Loucy (cell line): ENCODE results near the gene HRH1.

Source experiments
- H2AFZ ChIP-seq: fragments of 200-600 bp; sonication (generic); 2 replicates; pipeline ENCODE4 v1.6.0; 2016; ENCODE audit warnings: antibody characterized with exemption, mild to moderate bottlenecking, low read length, moderate library complexity
- H3F3A ChIP-seq: fragments of 200-600 bp; 2 replicates; pipeline ENCODE4 v1.6.0; 2016; ENCODE audit warnings: antibody characterized with exemption, low read depth, mild to moderate bottlenecking
- H3K27me3 ChIP-seq: fragments of 200-600 bp; sonication (generic); 2 replicates; pipeline ENCODE4 v1.6.1; 2014; ENCODE audit warnings: low read length, mild to moderate bottlenecking; ENCODE audit not compliant: insufficient read depth, poor library complexity, severe bottlenecking
- H3K36me3 ChIP-seq: fragments of 200-600 bp; sonication (generic); 2 replicates; pipeline ENCODE4 v1.6.1; 2016; ENCODE audit warnings: low read length; ENCODE audit not compliant: insufficient read depth
- H3K4me1 ChIP-seq: fragments of 200-600 bp; sonication (generic); 2 replicates; pipeline ENCODE4 v1.5.1; 2014; ENCODE audit warnings: low read length, mild to moderate bottlenecking; ENCODE audit not compliant: insufficient read depth, poor library complexity, severe bottlenecking
- H3K4me2 ChIP-seq: fragments of 200-600 bp; sonication (generic); 2 replicates; pipeline ENCODE4 v1.6.0; 2014; ENCODE audit warnings: antibody characterized with exemption, low read length, low read depth, mild to moderate bottlenecking; ENCODE audit not compliant: poor library complexity, severe bottlenecking
- H3K4me3 ChIP-seq: fragments of 200-600 bp; sonication (generic); 2 replicates; pipeline ENCODE4 v1.5.1; 2014; ENCODE audit warnings: low read length, mild to moderate bottlenecking, mixed read lengths; ENCODE audit not compliant: poor library complexity, severe bottlenecking
- H3K79me2 ChIP-seq: fragments of 200-600 bp; sonication (generic); 2 replicates; pipeline ENCODE4 v1.6.1; 2014; ENCODE audit warnings: low read length; ENCODE audit not compliant: insufficient read depth
- H3K9ac ChIP-seq: fragments of 200-600 bp; sonication (generic); 2 replicates; pipeline ENCODE4 v1.6.0; 2014; ENCODE audit warnings: mild to moderate bottlenecking, low read depth, low read length, moderate library complexity; ENCODE audit not compliant: poor library complexity, severe bottlenecking
- H3K9me2 ChIP-seq: fragments of 200-600 bp; sonication (generic); replicated peaks from 2 replicates; pipeline ENCODE4 v1.6.1; 2016; ENCODE audit warnings: low read depth, low read length, mixed read lengths
- H3K9me3 ChIP-seq: fragments of 200-600 bp; sonication (generic); 2 replicates; pipeline ENCODE4 v1.6.1; 2014; ENCODE audit warnings: mild to moderate bottlenecking, antibody characterized with exemption, low read length, low read depth; ENCODE audit not compliant: insufficient read depth
- H4K20me1 ChIP-seq: fragments of 200-600 bp; sonication (generic); 2 replicates; pipeline ENCODE4 v1.6.0; 2014; ENCODE audit warnings: antibody characterized with exemption, low read length, mild to moderate bottlenecking; ENCODE audit not compliant: insufficient read depth, poor library complexity, severe bottlenecking
- CTCF ChIP-seq: fragments of 200-600 bp; sonication (generic); conservative IDR thresholded peaks from 2 replicates; pipeline ENCODE4 v1.5.1; 2014; ENCODE audit warnings: mild to moderate bottlenecking, antibody characterized with exemption, low read length
- EZH2phosphoT487 ChIP-seq: fragments of 200-600 bp; IDR thresholded peaks from 2 replicates; pipeline ENCODE4 v1.6.1; 2018; ENCODE audit warnings: antibody characterized with exemption, mild to moderate bottlenecking, moderate library complexity, borderline replicate concordance

HRH1 gene

DNA sequence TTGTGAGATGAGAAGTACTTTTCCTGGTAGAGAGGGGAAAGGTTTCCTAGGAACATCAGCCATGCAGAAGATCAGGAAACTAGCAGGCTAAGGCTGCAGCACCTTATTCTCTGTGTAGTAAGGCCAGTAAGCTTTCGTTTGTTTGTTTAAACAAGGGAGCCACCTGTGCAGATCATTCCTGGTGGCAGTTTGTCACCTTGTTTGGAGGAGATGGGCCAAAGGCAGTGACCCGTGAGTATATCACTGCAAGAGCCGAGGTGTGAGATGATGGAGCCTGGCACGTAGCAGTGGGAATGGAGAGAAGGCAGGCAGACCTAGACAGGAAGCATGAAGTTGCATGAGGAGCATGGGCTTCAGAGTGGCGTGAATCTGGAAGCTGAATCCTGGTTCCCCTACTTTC lies 137.5 kb downstream of the HRH1 start:
- H3K9me3 ChIP-seq, result no peaks in the 10 kb centered on the region
- H3K9ac ChIP-seq, result peak overlapping the region; percentile 15
- TF ChIP-seq CTCF, result no peak
- TF ChIP-seq EZH2phosphoT487, result no peak
- peaks cover 38% of the 10 kb centered on the region for H3K4me1 ChIP-seq
- H2AFZ ChIP-seq, result no peak overlapping the region
- H3K4me2 ChIP-seq, result peak overlapping the region; percentile 61
- peaks cover 9% of the 10 kb centered on the region; the same call in 1 of the 2 replicates for H3F3A ChIP-seq
- H4K20me1 ChIP-seq, result no peaks in the 10 kb centered on the region
- peaks cover 9% of the 10 kb centered on the region; the same call in 1 of the 2 replicates for H3K79me2 ChIP-seq
- no peaks in the 10 kb centered on the region for H3K36me3 ChIP-seq
- H3K4me3 ChIP-seq, result no peak overlapping the region
- no peaks in the 10 kb centered on the region for H3K27me3 ChIP-seq
- no peaks in the 10 kb centered on the region for H3K9me2 ChIP-seq

DNA sequence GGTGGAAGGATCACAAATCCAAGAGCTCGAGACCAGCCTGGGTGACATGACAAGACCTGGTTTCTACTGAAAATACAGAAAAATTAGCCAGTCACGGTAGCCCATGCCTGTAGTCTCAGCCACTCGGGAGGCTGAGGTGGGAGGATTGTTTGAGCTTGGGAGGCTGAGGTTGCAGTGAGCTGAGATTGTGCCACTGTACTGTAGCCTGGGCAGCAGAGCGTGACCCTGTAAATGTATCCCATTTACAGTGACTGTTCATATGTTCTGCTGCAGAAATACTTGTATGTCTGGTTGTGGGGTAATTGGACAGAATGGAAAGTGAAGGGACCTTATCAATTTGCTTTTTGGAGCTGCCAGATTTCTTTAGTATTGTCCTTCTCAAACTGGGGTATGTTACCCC lies 142.8 kb downstream of the HRH1 start:
- Histone ChIP-seq H3K9me2 (no peaks in the 10 kb centered on the region), H3K4me3 (no peak overlapping the region), H3K9ac (no peak overlapping the region)

DNA sequence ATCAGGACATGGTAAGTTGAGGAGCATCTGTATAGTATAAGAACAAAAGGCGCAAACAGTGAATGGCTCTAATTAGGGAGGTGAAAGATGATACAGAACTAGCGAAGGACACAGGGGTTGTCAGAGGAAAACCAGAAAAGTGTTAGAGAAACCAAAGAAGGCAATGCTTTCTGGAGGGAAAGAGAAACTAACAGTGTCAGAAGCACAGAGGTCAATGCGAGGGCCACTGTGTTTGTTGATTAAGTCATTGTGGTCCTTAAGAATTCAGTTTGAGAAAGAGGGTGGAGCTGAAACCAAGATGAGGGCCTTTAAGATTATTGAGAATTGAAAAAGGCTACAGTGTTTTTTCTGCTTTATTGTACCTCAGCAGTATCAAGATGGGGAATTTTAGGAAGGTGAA lies 146.7 kb downstream of the HRH1 start:
- H3K4me3 ChIP-seq, result no peak overlapping the region
- H4K20me1 ChIP-seq, result no peaks in the 10 kb centered on the region
- peaks cover 9% of the 10 kb centered on the region for H3K4me1 ChIP-seq
- H3K79me2 ChIP-seq, result no peaks in the 10 kb centered on the region
- H3K9me3 ChIP-seq, result no peaks in the 10 kb centered on the region
- H3K36me3 ChIP-seq, result peaks cover 28% of the 10 kb centered on the region; the same call in 1 of the 2 replicates
- H2AFZ ChIP-seq, result no peak overlapping the region
- H3K27me3 ChIP-seq, result no peaks in the 10 kb centered on the region
- no peaks in the 10 kb centered on the region for H3F3A ChIP-seq
- no peak for TF ChIP-seq EZH2phosphoT487
- no peak for TF ChIP-seq CTCF
- no peak overlapping the region for H3K4me2 ChIP-seq
- H3K9ac ChIP-seq, result no peak overlapping the region
- no peaks in the 10 kb centered on the region for H3K9me2 ChIP-seq

More for the DNA sequence above, 142.8 kb downstream of the HRH1 start:
- no peaks in the 10 kb centered on the region for H3F3A ChIP-seq
- H3K9me3 ChIP-seq, result no peaks in the 10 kb centered on the region
- peaks cover 19% of the 10 kb centered on the region; the same call in 1 of the 2 replicates for H3K36me3 ChIP-seq
- no peaks in the 10 kb centered on the region for H3K27me3 ChIP-seq
- H3K79me2 ChIP-seq, result no peaks in the 10 kb centered on the region
- H4K20me1 ChIP-seq, result no peaks in the 10 kb centered on the region
- H3K4me1 ChIP-seq, result no peaks in the 10 kb centered on the region
- no peak overlapping the region for H2AFZ ChIP-seq
- TF ChIP-seq EZH2phosphoT487, result no peak
- no peak for TF ChIP-seq CTCF
- no peak overlapping the region for H3K4me2 ChIP-seq
